Right cardiac atrium (tissue), 5 donors: ENCODE results near the gene TSFM. TPM values are rescaled to one million over a fixed set of nuclear protein-coding genes. Genes with fewer than 3 reads are reported as not detected.

Experiments
- ATAC-seq, 2 donors: fragments of 200-7000 bp; cut with Tn5 transposase; one replicate each; pipeline versions ENCODE4 v1.8.0 to v1.9.1; 2020; ENCODE audit warnings: moderate library complexity in 2 of 2, mild to moderate bottlenecking in 1 of 2
- DNase-seq, 3 donors: peaks; one replicate each; pipeline ENCODE4 v3.0.0-alpha.2; 2020
- H3K27ac ChIP-seq: one replicate; pipeline ENCODE4 v1.5.1; 2013; ENCODE audit warnings: mild to moderate bottlenecking, low read length, control low read depth, moderate library complexity
- H3K27me3 ChIP-seq: one replicate; pipeline ENCODE4 v1.6.1; 2013; ENCODE audit not compliant: control insufficient read depth, insufficient read depth
- H3K4me1 ChIP-seq: one replicate; pipeline ENCODE4 v1.6.1; 2013; ENCODE audit warnings: low read length; ENCODE audit not compliant: control insufficient read depth, insufficient read depth
- H3K4me3 ChIP-seq: one replicate; pipeline ENCODE4 v1.5.1; 2013; ENCODE audit warnings: low read length, control low read depth
- H3K9me3 ChIP-seq: one replicate; pipeline ENCODE4 v1.6.1; 2013; ENCODE audit warnings: low read length; ENCODE audit not compliant: control insufficient read depth
- WGBS: extraction: QIAGEN DNeasy Blood & Tissue Kit; methylation state at CpG from one replicate; pipeline ENCODE4 v1.1.7; 2013; 5-methylcytosine and 5-hydroxymethylcytosine counted together
- intact Hi-C, 4 donors: fragments of 100-400 bp; cut with DNase I; formaldehyde crosslinking; loops; one replicate each; pipeline versions ENCODE4 v1.11.0 to v1.14.0; 2022 to 2023
- polyA plus RNA-seq: library from polyadenylated mRNA; stranded (reverse); fragments of 200-250 nt; gene quantifications from one replicate; pipeline ENCODE4 v1.2.3, GENCODE V29; 2013
- total RNA-seq, 4 donors: library from RNA; stranded (reverse); fragmentation: NEBNext Ultra II Directional; extraction: Animal tissue kit (Norgen Biotek cat#: 25700); gene quantifications; one replicate each; pipeline ENCODE4 v1.2.1, GENCODE V29; 2021
- donor health status: healthy with polysubstance abuse.
- donor health status: DM: no; HTN: yes; CAD: no.
- donor health status: DM: no; HTN: no; CAD: no.
- donor health status: DM: no; HTN: yes; CAD: no; lungs with severe emphysema.
- donor health status: DM: yes; HTN: yes; CAD: no.

The TSFM gene
- total and polyA plus RNA-seq, 5 donors = 28.9 to 50.7 (median 33.5) TPM

GRCh38 chr12:57749061-57749460 lies 33.5 kb upstream of the TSFM start:
- Histone ChIP-seq H3K9me3 (no peaks in the 10 kb centered on the region), H3K4me3 (no peak overlapping the region), H3K27me3 (no peaks in the 10 kb centered on the region), H3K4me1 (peaks cover 4% of the 10 kb centered on the region), H3K27ac (no peak overlapping the region)
- ATAC-seq (no peak), DNase-seq (peak in 2 of 3 donors; percentile 35 to 53)
- intact Hi-C loops = no loop called here
- WGBS = 90% methylated on average over 5 of the region's 5 CpGs

GRCh38 chr12:57750561-57751431 lies 31.8 kb upstream of the TSFM start:
- 89% methylated on average over 15 of the region's 15 CpGs for WGBS
- intact Hi-C loops = no loop called here
- DNase-seq (peak in 2 of 3 donors; percentile 36 to 52), ATAC-seq (no peak)
- Histone ChIP-seq H3K4me3 (peak overlapping the region; percentile 58), H3K27ac (peak overlapping the region; percentile 65), H3K4me1 (peaks cover 2% of the 10 kb centered on the region), H3K9me3 (no peaks in the 10 kb centered on the region), H3K27me3 (no peaks in the 10 kb centered on the region)

GRCh38 chr12:57751432-57751787 lies 31.2 kb upstream of the TSFM start:
- intact Hi-C loops = no loop called here
- no peaks in the 10 kb centered on the region for H3K27me3 ChIP-seq
- peak in 1 of 2 donors; percentile 0 for ATAC-seq
- peaks cover 2% of the 10 kb centered on the region for H3K4me1 ChIP-seq
- 12% methylated on average over 8 of the region's 8 CpGs for WGBS
- H3K9me3 ChIP-seq = no peaks in the 10 kb centered on the region
- H3K27ac ChIP-seq = peak overlapping the region; percentile 65
- peak in 2 of 3 donors; percentile 40 to 44 for DNase-seq
- peak overlapping the region; percentile 58 for H3K4me3 ChIP-seq

GRCh38 chr12:57751788-57752667 lies 30.6 kb upstream of the TSFM start, which contains the start of gene CDK4:
CDK4 (minus strand) TSS chr12:57752310; CDS start chr12:57751717, 593 bp downstream.
- Histone ChIP-seq H3K27ac (peak within 1 kb of the TSS; percentile 65), H3K4me3 (peak within 1 kb of the TSS; percentile 58), H3K4me1 (peaks cover 2% of the 10 kb centered on the region), H3K9me3 (no peaks in the 10 kb centered on the region), H3K27me3 (no peaks in the 10 kb centered on the region)
- ATAC-seq (peak; percentile 92 to 94), DNase-seq (peak; percentile 100)
- intact Hi-C loops = no loop called here
- WGBS = under 1% methylated on average over 58 of the region's 58 CpGs

- H3K4me1 ChIP-seq = peaks cover 2% of the 10 kb centered on the region
- WGBS = under 1% methylated on average over 5 of the region's 5 CpGs
Measured at GRCh38 chr12:57752668-57753000, 30.0 kb upstream of the TSFM start.

GRCh38 chr12:57753756-57754337 lies 28.7 kb upstream of the TSFM start:
- DNase-seq (peak in 1 of 3 donors; percentile 37), ATAC-seq (no peak)
- Histone ChIP-seq H3K4me1 (peaks cover 2% of the 10 kb centered on the region), H3K9me3 (no peaks in the 10 kb centered on the region), H3K27ac (no peak overlapping the region), H3K4me3 (no peak overlapping the region), H3K27me3 (no peaks in the 10 kb centered on the region)
- intact Hi-C loops = no loop called here
- 24% methylated on average over 1 of the region's 1 CpG for WGBS

More at GRCh38 chr12:57752668-57753000, 30.0 kb upstream of the TSFM start:
- Histone ChIP-seq H3K27me3 (no peaks in the 10 kb centered on the region), H3K27ac (no peak overlapping the region), H3K9me3 (no peaks in the 10 kb centered on the region), H3K4me3 (peak overlapping the region; percentile 12)
- ATAC-seq = no peak
- intact Hi-C loops = no loop called here
- no peak for DNase-seq

GRCh38 chr12:57754411-57755193 lies 28.0 kb upstream of the TSFM start, which contains the start of gene MARCHF9:
MARCHF9 (plus strand) TSS chr12:57755103; CDS start chr12:57755529, 426 bp downstream.
- WGBS = 1% methylated on average over 41 of the region's 41 CpGs
- intact Hi-C loops = no loop called here
- ATAC-seq (peak in 1 of 2 donors; percentile 2), DNase-seq (peak; percentile 57 to 86 (median 84))
- Histone ChIP-seq H3K9me3 (no peaks in the 10 kb centered on the region), H3K4me3 (peak within 1 kb of the TSS; percentile 97), H3K27me3 (no peaks in the 10 kb centered on the region), H3K4me1 (peaks cover 2% of the 10 kb centered on the region), H3K27ac (no peak within 1 kb of the TSS)

- DNase-seq (peak in 1 of 3 donors; percentile 75), ATAC-seq (no peak)
- no peaks in the 10 kb centered on the region for H3K9me3 ChIP-seq
- peaks cover 2% of the 10 kb centered on the region for H3K4me1 ChIP-seq
- H3K27me3 ChIP-seq = no peaks in the 10 kb centered on the region
- H3K4me3 ChIP-seq = peak overlapping the region; percentile 97
- WGBS = under 1% methylated on average over 33 of the region's 34 CpGs
- intact Hi-C loops = no loop called here
- H3K27ac ChIP-seq = no peak overlapping the region
Measured at GRCh38 chr12:57755194-57755453, 27.5 kb upstream of the TSFM start.

GRCh38 chr12:57755454-57756372 lies 26.9 kb upstream of the TSFM start:
- intact Hi-C loops = no loop called here
- DNase-seq = peak in 2 of 3 donors; percentile 74
- H3K4me3 ChIP-seq = peak overlapping the region; percentile 97
- H3K9me3 ChIP-seq = no peaks in the 10 kb centered on the region
- H3K4me1 ChIP-seq = peaks cover 2% of the 10 kb centered on the region
- H3K27ac ChIP-seq = no peak overlapping the region
- 2% methylated on average over 76 of the region's 76 CpGs for WGBS
- no peak for ATAC-seq
- no peaks in the 10 kb centered on the region for H3K27me3 ChIP-seq
